ENCODE data around the gene SMARCA4. TPM values are rescaled to one million over a fixed set of nuclear protein-coding genes. Genes with fewer than 3 reads are reported as not detected.

The SMARCA4 gene
- polyA plus RNA-seq, 1 donor = 91.1 TPM

- no CpG with 5 or more reads among the region's 15 CpGs for WGBS (ENCODE audit: insufficient coverage, low lambda C conversion rate)
- no peak for DNase-seq
- H3K27ac ChIP-seq (ENCODE audit: low read length) = no peak overlapping the region
- H3K9me3 ChIP-seq (ENCODE audit: control insufficient read depth, low read depth, low read length) = no peaks in the 10 kb centered on the region
- H3K4me3 ChIP-seq (ENCODE audit: low read length) = no peak overlapping the region
- H3K4me1 ChIP-seq (ENCODE audit: control insufficient read depth, insufficient read depth, low read length) = peaks cover 18% of the 10 kb centered on the region
- H3K27me3 ChIP-seq (ENCODE audit: control insufficient read depth, insufficient read depth, low read length) = no peaks in the 10 kb centered on the region
- H3K36me3 ChIP-seq (ENCODE audit: control insufficient read depth, insufficient read depth, low read length) = peaks cover 95% of the 10 kb centered on the region
Observed at GRCh38 chr19:11021760-11022144, 60.9 kb downstream of the SMARCA4 start.

GRCh38 chr19:11023016-11023415 is 62.2 kb downstream of the SMARCA4 start:
- no peak overlapping the region for H3K4me3 ChIP-seq (ENCODE audit: low read length)
- peaks cover 96% of the 10 kb centered on the region for H3K36me3 ChIP-seq (ENCODE audit: control insufficient read depth, insufficient read depth, low read length)
- H3K27ac ChIP-seq (ENCODE audit: low read length) = no peak overlapping the region
- no peaks in the 10 kb centered on the region for H3K9me3 ChIP-seq (ENCODE audit: control insufficient read depth, low read depth, low read length)
- H3K27me3 ChIP-seq (ENCODE audit: control insufficient read depth, insufficient read depth, low read length) = no peaks in the 10 kb centered on the region
- WGBS (ENCODE audit: insufficient coverage, low lambda C conversion rate) = no CpG with 5 or more reads among the region's 11 CpGs
- no peak for DNase-seq
- peaks cover 10% of the 10 kb centered on the region for H3K4me1 ChIP-seq (ENCODE audit: control insufficient read depth, insufficient read depth, low read length)

- no CpG with 5 or more reads among the region's 7 CpGs for WGBS (ENCODE audit: insufficient coverage, low lambda C conversion rate)
Observed at GRCh38 chr19:11023710-11024109, 62.9 kb downstream of the SMARCA4 start.

GRCh38 chr19:11024259-11024658 is 63.4 kb downstream of the SMARCA4 start:
- no peak overlapping the region for H3K4me3 ChIP-seq (ENCODE audit: low read length)
- no peak overlapping the region for H3K27ac ChIP-seq (ENCODE audit: low read length)
- DNase-seq = no peak
- H3K36me3 ChIP-seq (ENCODE audit: control insufficient read depth, insufficient read depth, low read length) = peaks cover 97% of the 10 kb centered on the region
- WGBS (ENCODE audit: insufficient coverage, low lambda C conversion rate) = no CpG with 5 or more reads among the region's 13 CpGs
- H3K9me3 ChIP-seq (ENCODE audit: control insufficient read depth, low read depth, low read length) = no peaks in the 10 kb centered on the region
- H3K27me3 ChIP-seq (ENCODE audit: control insufficient read depth, insufficient read depth, low read length) = no peaks in the 10 kb centered on the region
- H3K4me1 ChIP-seq (ENCODE audit: control insufficient read depth, insufficient read depth, low read length) = no peaks in the 10 kb centered on the region

More at GRCh38 chr19:11023710-11024109, 62.9 kb downstream of the SMARCA4 start:
- no peak for DNase-seq
- Histone ChIP-seq H3K27me3 (ENCODE audit: control insufficient read depth, insufficient read depth, low read length) (no peaks in the 10 kb centered on the region), H3K4me1 (ENCODE audit: control insufficient read depth, insufficient read depth, low read length) (peaks cover 3% of the 10 kb centered on the region), H3K27ac (ENCODE audit: low read length) (no peak overlapping the region), H3K36me3 (ENCODE audit: control insufficient read depth, insufficient read depth, low read length) (peaks cover 97% of the 10 kb centered on the region), H3K4me3 (ENCODE audit: low read length) (no peak overlapping the region), H3K9me3 (ENCODE audit: control insufficient read depth, low read depth, low read length) (no peaks in the 10 kb centered on the region)

- WGBS (ENCODE audit: insufficient coverage, low lambda C conversion rate) = 100% methylated on average over 1 of the region's 6 CpGs
- H3K4me3 ChIP-seq (ENCODE audit: low read length) = no peak overlapping the region
- H3K27me3 ChIP-seq (ENCODE audit: control insufficient read depth, insufficient read depth, low read length) = no peaks in the 10 kb centered on the region
- H3K27ac ChIP-seq (ENCODE audit: low read length) = no peak overlapping the region
- H3K4me1 ChIP-seq (ENCODE audit: control insufficient read depth, insufficient read depth, low read length) = no peaks in the 10 kb centered on the region
- peaks cover 95% of the 10 kb centered on the region for H3K36me3 ChIP-seq (ENCODE audit: control insufficient read depth, insufficient read depth, low read length)
- H3K9me3 ChIP-seq (ENCODE audit: control insufficient read depth, low read depth, low read length) = no peaks in the 10 kb centered on the region
- no peak for DNase-seq
Observed at GRCh38 chr19:11025006-11025405, 64.2 kb downstream of the SMARCA4 start.

GRCh38 chr19:11025445-11025844 is 64.6 kb downstream of the SMARCA4 start:
- H3K27me3 ChIP-seq (ENCODE audit: control insufficient read depth, insufficient read depth, low read length) = no peaks in the 10 kb centered on the region
- 80% methylated on average over 1 of the region's 18 CpGs for WGBS (ENCODE audit: insufficient coverage, low lambda C conversion rate)
- H3K27ac ChIP-seq (ENCODE audit: low read length) = no peak overlapping the region
- no peaks in the 10 kb centered on the region for H3K4me1 ChIP-seq (ENCODE audit: control insufficient read depth, insufficient read depth, low read length)
- H3K4me3 ChIP-seq (ENCODE audit: low read length) = no peak overlapping the region
- H3K36me3 ChIP-seq (ENCODE audit: control insufficient read depth, insufficient read depth, low read length) = peaks cover 95% of the 10 kb centered on the region
- H3K9me3 ChIP-seq (ENCODE audit: control insufficient read depth, low read depth, low read length) = no peaks in the 10 kb centered on the region
- DNase-seq = no peak

- DNase-seq = no peak
- Histone ChIP-seq H3K36me3 (ENCODE audit: control insufficient read depth, insufficient read depth, low read length) (peaks cover 95% of the 10 kb centered on the region), H3K27me3 (ENCODE audit: control insufficient read depth, insufficient read depth, low read length) (no peaks in the 10 kb centered on the region), H3K4me3 (ENCODE audit: low read length) (no peak overlapping the region), H3K27ac (ENCODE audit: low read length) (no peak overlapping the region), H3K4me1 (ENCODE audit: control insufficient read depth, insufficient read depth, low read length) (no peaks in the 10 kb centered on the region), H3K9me3 (ENCODE audit: control insufficient read depth, low read depth, low read length) (no peaks in the 10 kb centered on the region)
- WGBS (ENCODE audit: insufficient coverage, low lambda C conversion rate) = no CpG with 5 or more reads among the region's 16 CpGs
Observed at GRCh38 chr19:11025997-11026396, 65.2 kb downstream of the SMARCA4 start.

- Histone ChIP-seq H3K27me3 (ENCODE audit: control insufficient read depth, insufficient read depth, low read length) (no peaks in the 10 kb centered on the region), H3K4me1 (ENCODE audit: control insufficient read depth, insufficient read depth, low read length) (no peaks in the 10 kb centered on the region), H3K9me3 (ENCODE audit: control insufficient read depth, low read depth, low read length) (no peaks in the 10 kb centered on the region), H3K4me3 (ENCODE audit: low read length) (no peak overlapping the region), H3K27ac (ENCODE audit: low read length) (no peak overlapping the region), H3K36me3 (ENCODE audit: control insufficient read depth, insufficient read depth, low read length) (peaks cover 95% of the 10 kb centered on the region)
- no CpG with 5 or more reads among the region's 14 CpGs for WGBS (ENCODE audit: insufficient coverage, low lambda C conversion rate)
- no peak for DNase-seq
Observed at GRCh38 chr19:11027381-11027780, 66.6 kb downstream of the SMARCA4 start.

GRCh38 chr19:11028146-11028545 is 67.3 kb downstream of the SMARCA4 start:
- Histone ChIP-seq H3K9me3 (ENCODE audit: control insufficient read depth, low read depth, low read length) (no peaks in the 10 kb centered on the region), H3K27me3 (ENCODE audit: control insufficient read depth, insufficient read depth, low read length) (no peaks in the 10 kb centered on the region), H3K27ac (ENCODE audit: low read length) (no peak overlapping the region), H3K4me3 (ENCODE audit: low read length) (no peak overlapping the region), H3K4me1 (ENCODE audit: control insufficient read depth, insufficient read depth, low read length) (no peaks in the 10 kb centered on the region), H3K36me3 (ENCODE audit: control insufficient read depth, insufficient read depth, low read length) (peaks cover 95% of the 10 kb centered on the region)
- no peak for DNase-seq
- no CpG with 5 or more reads among the region's 4 CpGs for WGBS (ENCODE audit: insufficient coverage, low lambda C conversion rate)

- no peak overlapping the region for H3K27ac ChIP-seq (ENCODE audit: low read length)
- H3K36me3 ChIP-seq (ENCODE audit: control insufficient read depth, insufficient read depth, low read length) = peaks cover 97% of the 10 kb centered on the region
- DNase-seq = no peak
- H3K27me3 ChIP-seq (ENCODE audit: control insufficient read depth, insufficient read depth, low read length) = no peaks in the 10 kb centered on the region
- no peaks in the 10 kb centered on the region for H3K4me1 ChIP-seq (ENCODE audit: control insufficient read depth, insufficient read depth, low read length)
- no peaks in the 10 kb centered on the region for H3K9me3 ChIP-seq (ENCODE audit: control insufficient read depth, low read depth, low read length)
- no CpG with 5 or more reads among the region's 21 CpGs for WGBS (ENCODE audit: insufficient coverage, low lambda C conversion rate)
- H3K4me3 ChIP-seq (ENCODE audit: low read length) = no peak overlapping the region
Observed at GRCh38 chr19:11031421-11032070, 70.7 kb downstream of the SMARCA4 start.

GRCh38 chr19:11033251-11033650 is 72.4 kb downstream of the SMARCA4 start:
- no peak overlapping the region for H3K4me3 ChIP-seq (ENCODE audit: low read length)
- H3K9me3 ChIP-seq (ENCODE audit: control insufficient read depth, low read depth, low read length) = no peaks in the 10 kb centered on the region
- H3K27ac ChIP-seq (ENCODE audit: low read length) = no peak overlapping the region
- DNase-seq = no peak
- peaks cover 96% of the 10 kb centered on the region for H3K36me3 ChIP-seq (ENCODE audit: control insufficient read depth, insufficient read depth, low read length)
- H3K4me1 ChIP-seq (ENCODE audit: control insufficient read depth, insufficient read depth, low read length) = no peaks in the 10 kb centered on the region
- no peaks in the 10 kb centered on the region for H3K27me3 ChIP-seq (ENCODE audit: control insufficient read depth, insufficient read depth, low read length)
- WGBS (ENCODE audit: insufficient coverage, low lambda C conversion rate) = no CpG with 5 or more reads among the region's 22 CpGs
